Nasal cavity respiratory epithelium epithelial cell of viscerocranial mucosa (primary cell): Measurements from ENCODE around the gene MKRN2. TPM values are rescaled to one million over a fixed set of nuclear protein-coding genes. Genes with fewer than 3 reads are reported as not detected.

Experiments used
- total RNA-seq: library from RNA; depleted of rRNA; stranded (reverse); fragments of >200 nt; gene quantifications from 2 replicates; pipeline ENCODE4 v1.2.3, GENCODE V29; 2014

MKRN2 gene
- total RNA-seq = 25.6 and 34.1 TPM in 2 replicates

GRCh38 chr3:12556690-12557472 is at the start of gene MKRN2:
Gene MKRN2, plus strand, starts transcription at chr3:12557087. Its CDS starts 64 bp downstream, at chr3:12557151.

GRCh38 chr3:12545473-12545791 is 11.5 kb upstream of the MKRN2 start, which contains the start of gene MKRN2OS:
Gene MKRN2OS, minus strand, starts transcription at chr3:12545499. Its CDS starts 35 bp downstream, at chr3:12545464.

Other genes with a start within 250 kb of the MKRN2 start
- 19.1 and 28.0 TPM in 2 replicates for gene TSEN2, start 72.6 kb upstream of the MKRN2 start, total RNA-seq
- 1.6 and 3.1 TPM in 2 replicates for gene MKRN2OS, start 11.6 kb upstream of the MKRN2 start, total RNA-seq
- gene RAF1, start 107.0 kb downstream of the MKRN2 start, total RNA-seq = 108 and 113 TPM in 2 replicates
- gene TMEM40, start 202.2 kb downstream of the MKRN2 start, total RNA-seq = 27.0 and 35.4 TPM in 2 replicates
- 0.34 and 4.3 TPM in 2 replicates for gene CAND2, start 239.6 kb downstream of the MKRN2 start, total RNA-seq